Pancreas (tissue), 10 donors: ENCODE measurements around the gene C11orf71. TPM values are rescaled to one million over a fixed set of nuclear protein-coding genes. Genes with fewer than 3 reads are reported as not detected.

Experiments used
- ATAC-seq, 4 donors: fragments of 200-7000 bp; cut with Tn5 transposase; one replicate each; pipeline versions ENCODE4 v1.8.0 to v1.9.1; 2020; ENCODE audit warnings: mild to moderate bottlenecking in 4 of 4, moderate library complexity in 4 of 4
- DNase-seq, 6 donors: peaks; one replicate each; pipeline ENCODE4 v3.0.0-alpha.2; 2020
- FAIRE-seq: peaks from 2 replicates; lab custom pipeline; 2012; peaks lifted over from hg19 to GRCh38; lab: Jason Lieb, UNC
- H3K27ac ChIP-seq, 4 donors: fragments of 200-600 bp; sonication (generic); 1 replicate in 3 of 4; 2 replicates in 1 of 4; pipeline versions ENCODE4 v1.5.0 to v1.8.0; 2020
- H3K27me3 ChIP-seq, 4 donors: fragments of 200-600 bp; one replicate each; pipeline ENCODE4 v1.8.0; 2021
- H3K36me3 ChIP-seq, 3 donors: fragments of 200-600 bp; sonication (generic) in 1 of 3; one replicate each; pipeline versions ENCODE4 v1.5.0 to v1.8.0; 2020 to 2021
- H3K4me1 ChIP-seq, 3 donors: fragments of 200-600 bp; one replicate each; pipeline ENCODE4 v1.8.0; 2021
- H3K4me3 ChIP-seq, 4 donors: fragments of 200-600 bp; sonication (generic) in 2 of 4; one replicate each; pipeline versions ENCODE4 v1.5.0 to v1.8.0; 2020 to 2021
- H3K9me3 ChIP-seq, 4 donors: fragments of 200-600 bp; one replicate each; pipeline ENCODE4 v1.8.0; 2021
- WGBS, 2 donors: extraction: QIAGEN DNeasy Blood & Tissue Kit; methylation state at CpG; one replicate each; pipeline ENCODE4 v1.1.7; 2013; 5-methylcytosine and 5-hydroxymethylcytosine counted together
- intact Hi-C, 3 donors: fragments of 100-400 bp; cut with DNase I; formaldehyde crosslinking; loops; one replicate each; pipeline versions ENCODE4 v1.11.1 to v1.14.2; 2022
- polyA plus RNA-seq, 2 donors: library from polyadenylated mRNA; stranded (reverse); fragments of 200-250 nt; gene quantifications; one replicate each; pipeline ENCODE4 v1.2.3, GENCODE V29; 2013
- total RNA-seq, 6 donors: library from RNA; stranded (reverse); fragmentation: NEBNext Ultra II Directional in 4 of 6; extraction: Animal tissue kit (Norgen Biotek cat#: 25700) in 4 of 6; gene quantifications; one replicate each; pipeline versions ENCODE4 v1.2.1 to v1.2.4, GENCODE V29; 2021 to 2023
- TF ChIP-seq, protein P1 (sequence below), 4 donors: fragments of 200-600 bp; sonication (generic) in 3 of 4; IDR thresholded peaks; one replicate each; pipeline versions ENCODE4 v1.5.0 to v1.8.0; 2021; ENCODE audit warnings: antibody characterized with exemption in 4 of 4
- donor health status: healthy with polysubstance abuse.
- donor health status: DM: no; HTN: no; CAD: no; lungs with moderate emphysema.
- donor health status: DM: no; HTN: no; CAD: no.
- donor health status: control.
- donor health status: control.
- donor health status: Bipolar disorder and iron deficiency.
- donor health status: DM: yes; HTN: yes; CAD: no.
- donor health status: DM: no; HTN: no; CAD: no.
- donor health status: DM: no; HTN: no; CAD: no.
- donor health status: DM: yes; HTN: yes; CAD: no.

C11orf71 gene
- total and polyA plus RNA-seq, 8 donors = 4.7 to 11.3 (median 5.6) TPM

DNA sequence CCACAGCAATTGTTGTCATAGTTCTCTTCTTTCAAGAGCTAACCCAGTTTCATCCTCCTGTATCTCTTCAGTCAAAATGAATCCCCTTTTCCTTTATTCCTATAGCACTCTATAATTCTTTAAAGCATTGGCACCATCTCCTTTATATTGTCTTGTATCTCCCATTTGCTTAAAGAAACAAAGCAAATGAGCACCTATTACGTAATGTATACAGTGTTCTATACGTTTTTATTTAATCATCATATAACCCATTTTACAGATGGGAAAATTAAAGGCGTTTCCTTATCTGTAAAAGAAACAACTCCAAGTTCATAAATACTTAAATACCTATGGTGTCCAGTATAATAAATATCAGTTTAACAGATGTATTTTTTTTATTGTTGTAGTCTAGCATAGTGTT lies 32.6 kb upstream of the C11orf71 start:
- Histone ChIP-seq H3K9me3 (no peaks in the 10 kb centered on the region), H3K27ac (no peak overlapping the region), H3K27me3 (no peaks in the 10 kb centered on the region), H3K4me3 (no peak overlapping the region), H3K36me3 (no peaks in the 10 kb centered on the region), H3K4me1 (no peaks in the 10 kb centered on the region)
- DNase-seq = no peak
- WGBS, 2 donors = 64 to 72% methylated on average over 3 of the region's 3 CpGs
- TF ChIP-seq, protein P1, sequence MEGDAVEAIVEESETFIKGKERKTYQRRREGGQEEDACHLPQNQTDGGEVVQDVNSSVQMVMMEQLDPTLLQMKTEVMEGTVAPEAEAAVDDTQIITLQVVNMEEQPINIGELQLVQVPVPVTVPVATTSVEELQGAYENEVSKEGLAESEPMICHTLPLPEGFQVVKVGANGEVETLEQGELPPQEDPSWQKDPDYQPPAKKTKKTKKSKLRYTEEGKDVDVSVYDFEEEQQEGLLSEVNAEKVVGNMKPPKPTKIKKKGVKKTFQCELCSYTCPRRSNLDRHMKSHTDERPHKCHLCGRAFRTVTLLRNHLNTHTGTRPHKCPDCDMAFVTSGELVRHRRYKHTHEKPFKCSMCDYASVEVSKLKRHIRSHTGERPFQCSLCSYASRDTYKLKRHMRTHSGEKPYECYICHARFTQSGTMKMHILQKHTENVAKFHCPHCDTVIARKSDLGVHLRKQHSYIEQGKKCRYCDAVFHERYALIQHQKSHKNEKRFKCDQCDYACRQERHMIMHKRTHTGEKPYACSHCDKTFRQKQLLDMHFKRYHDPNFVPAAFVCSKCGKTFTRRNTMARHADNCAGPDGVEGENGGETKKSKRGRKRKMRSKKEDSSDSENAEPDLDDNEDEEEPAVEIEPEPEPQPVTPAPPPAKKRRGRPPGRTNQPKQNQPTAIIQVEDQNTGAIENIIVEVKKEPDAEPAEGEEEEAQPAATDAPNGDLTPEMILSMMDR (IDR thresholded peaks at IDR 0.05) = no peak
- intact Hi-C loops = no loop called here
- no peak for FAIRE-seq
- ATAC-seq = no peak

- Histone ChIP-seq H3K36me3 (no peaks in the 10 kb centered on the region), H3K27ac (no peak overlapping the region), H3K4me1 (no peaks in the 10 kb centered on the region), H3K27me3 (no peaks in the 10 kb centered on the region), H3K9me3 (no peaks in the 10 kb centered on the region), H3K4me3 (no peak overlapping the region)
- FAIRE-seq = no peak
- no peak for DNase-seq
- ATAC-seq = no peak
- TF ChIP-seq, protein P1 (IDR thresholded peaks at IDR 0.05) = no peak
- intact Hi-C loops = no loop called here
Measured at GRCh38 chr11:114430290-114430689, 30.0 kb upstream of the C11orf71 start.

GRCh38 chr11:114426280-114426679 lies 26.0 kb upstream of the C11orf71 start:
- intact Hi-C loops = no loop called here
- WGBS, 2 donors = 86 to 93% methylated on average over 4 of the region's 4 CpGs

DNA sequence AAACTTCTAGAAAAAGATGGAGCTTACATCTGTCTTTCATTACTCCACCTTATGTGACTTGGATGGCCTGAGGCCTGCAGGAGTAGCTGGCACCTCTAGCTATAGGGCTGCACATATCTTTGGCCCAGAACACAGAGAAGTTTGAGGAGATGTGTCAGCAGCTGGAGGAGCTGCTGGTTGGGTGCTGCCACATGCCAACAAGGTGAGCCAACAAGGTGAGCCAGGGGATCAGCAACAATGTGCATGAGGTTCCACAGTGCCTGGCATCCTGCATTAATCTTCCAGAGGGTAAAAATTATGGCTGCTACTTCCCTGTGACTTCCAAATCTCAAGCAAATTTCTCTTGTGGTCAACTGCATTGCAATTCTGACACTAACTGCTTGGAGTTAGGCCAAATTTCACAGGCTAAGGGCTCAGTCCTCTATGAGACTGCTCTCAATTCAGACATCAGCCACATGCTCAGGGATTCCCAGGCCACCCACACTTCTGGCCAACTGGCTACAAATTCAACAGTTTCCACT lies 16.2 kb upstream of the C11orf71 start:
- no peak overlapping the region for H3K4me3 ChIP-seq
- H3K27ac ChIP-seq = no peak overlapping the region
- TF ChIP-seq, protein P1 (IDR thresholded peaks at IDR 0.05) = no peak
- H3K36me3 ChIP-seq = no peaks in the 10 kb centered on the region
- DNase-seq (no peak), ATAC-seq (no peak), FAIRE-seq (no peak)
- intact Hi-C loops = no loop called here
- no peaks in the 10 kb centered on the region for H3K9me3 ChIP-seq
- H3K27me3 ChIP-seq = no peaks in the 10 kb centered on the region
- H3K4me1 ChIP-seq = no peaks in the 10 kb centered on the region

More at GRCh38 chr11:114426280-114426679, 26.0 kb upstream of the C11orf71 start:
- no peaks in the 10 kb centered on the region for H3K27me3 ChIP-seq
- no peaks in the 10 kb centered on the region for H3K4me1 ChIP-seq
- no peak overlapping the region for H3K27ac ChIP-seq
- no peaks in the 10 kb centered on the region for H3K36me3 ChIP-seq
- TF ChIP-seq, protein P1 (IDR thresholded peaks at IDR 0.05) = no peak
- no peak overlapping the region for H3K4me3 ChIP-seq
- no peak for DNase-seq
- FAIRE-seq = no peak
- no peaks in the 10 kb centered on the region for H3K9me3 ChIP-seq
- ATAC-seq = no peak

DNA sequence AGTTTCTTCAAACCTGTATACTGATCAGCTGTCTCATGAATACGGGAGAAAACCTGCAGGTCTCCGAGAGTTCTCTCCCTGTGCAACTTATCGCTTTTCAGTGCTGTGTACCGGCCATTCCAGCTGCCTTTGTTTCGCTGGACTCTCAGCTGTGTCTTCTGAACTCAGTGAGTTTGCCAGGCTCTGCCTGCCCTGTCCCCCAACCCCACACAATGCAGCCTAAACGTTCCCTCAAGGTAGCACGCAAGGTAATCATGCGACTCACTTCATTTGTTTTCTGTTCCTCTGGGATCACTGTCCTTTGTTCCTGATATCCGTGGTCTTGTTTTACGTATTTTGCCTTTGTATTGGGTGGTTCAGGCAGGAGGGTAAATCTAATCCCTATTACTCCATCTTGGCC lies 13.6 kb upstream of the C11orf71 start:
- intact Hi-C loops = no loop called here
- TF ChIP-seq, protein P1 (IDR thresholded peaks at IDR 0.05) = no peak
- no peak overlapping the region for H3K4me3 ChIP-seq
- WGBS, 2 donors = 89% methylated on average over 10 of the region's 10 CpGs
- no peak overlapping the region for H3K27ac ChIP-seq
- no peaks in the 10 kb centered on the region for H3K4me1 ChIP-seq
- FAIRE-seq (no peak), DNase-seq (no peak), ATAC-seq (no peak)
- H3K36me3 ChIP-seq = peaks cover 0 to 15% (median 0%) of the 10 kb centered on the region in 3 donors
- H3K9me3 ChIP-seq = no peaks in the 10 kb centered on the region
- H3K27me3 ChIP-seq = no peaks in the 10 kb centered on the region
